Measurements from ENCODE around the gene AMOTL1.

Gene AMOTL1

DNA sequence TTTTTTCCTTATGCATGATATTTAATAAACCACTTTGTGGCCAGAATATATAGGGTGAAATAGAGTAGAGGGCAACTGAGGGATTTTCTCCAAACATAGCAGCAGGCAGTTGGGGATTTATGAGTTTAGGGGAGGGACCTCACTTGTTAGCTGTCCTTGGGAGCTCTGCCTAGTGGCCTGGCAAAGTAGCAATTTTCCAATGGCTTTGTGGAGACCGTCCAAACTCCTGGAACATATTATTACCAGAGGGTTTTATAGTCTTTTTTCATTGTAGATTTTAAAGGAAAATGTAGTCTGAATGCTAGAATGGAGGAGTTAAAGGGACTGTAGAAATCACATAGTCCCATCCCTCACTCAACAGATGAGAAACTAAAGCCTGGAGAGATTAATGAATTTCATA, 32.3 kb downstream of the AMOTL1 start:
- H3K9me3 ChIP-seq = no peaks in the 10 kb centered on the region
- peaks cover 48% of the 10 kb centered on the region for H3K36me3 ChIP-seq
- TF ChIP-seq, protein P1, sequence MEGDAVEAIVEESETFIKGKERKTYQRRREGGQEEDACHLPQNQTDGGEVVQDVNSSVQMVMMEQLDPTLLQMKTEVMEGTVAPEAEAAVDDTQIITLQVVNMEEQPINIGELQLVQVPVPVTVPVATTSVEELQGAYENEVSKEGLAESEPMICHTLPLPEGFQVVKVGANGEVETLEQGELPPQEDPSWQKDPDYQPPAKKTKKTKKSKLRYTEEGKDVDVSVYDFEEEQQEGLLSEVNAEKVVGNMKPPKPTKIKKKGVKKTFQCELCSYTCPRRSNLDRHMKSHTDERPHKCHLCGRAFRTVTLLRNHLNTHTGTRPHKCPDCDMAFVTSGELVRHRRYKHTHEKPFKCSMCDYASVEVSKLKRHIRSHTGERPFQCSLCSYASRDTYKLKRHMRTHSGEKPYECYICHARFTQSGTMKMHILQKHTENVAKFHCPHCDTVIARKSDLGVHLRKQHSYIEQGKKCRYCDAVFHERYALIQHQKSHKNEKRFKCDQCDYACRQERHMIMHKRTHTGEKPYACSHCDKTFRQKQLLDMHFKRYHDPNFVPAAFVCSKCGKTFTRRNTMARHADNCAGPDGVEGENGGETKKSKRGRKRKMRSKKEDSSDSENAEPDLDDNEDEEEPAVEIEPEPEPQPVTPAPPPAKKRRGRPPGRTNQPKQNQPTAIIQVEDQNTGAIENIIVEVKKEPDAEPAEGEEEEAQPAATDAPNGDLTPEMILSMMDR (IDR thresholded peaks at IDR 0.05; ENCODE audit: low read depth, low read length) = no peak

DNA sequence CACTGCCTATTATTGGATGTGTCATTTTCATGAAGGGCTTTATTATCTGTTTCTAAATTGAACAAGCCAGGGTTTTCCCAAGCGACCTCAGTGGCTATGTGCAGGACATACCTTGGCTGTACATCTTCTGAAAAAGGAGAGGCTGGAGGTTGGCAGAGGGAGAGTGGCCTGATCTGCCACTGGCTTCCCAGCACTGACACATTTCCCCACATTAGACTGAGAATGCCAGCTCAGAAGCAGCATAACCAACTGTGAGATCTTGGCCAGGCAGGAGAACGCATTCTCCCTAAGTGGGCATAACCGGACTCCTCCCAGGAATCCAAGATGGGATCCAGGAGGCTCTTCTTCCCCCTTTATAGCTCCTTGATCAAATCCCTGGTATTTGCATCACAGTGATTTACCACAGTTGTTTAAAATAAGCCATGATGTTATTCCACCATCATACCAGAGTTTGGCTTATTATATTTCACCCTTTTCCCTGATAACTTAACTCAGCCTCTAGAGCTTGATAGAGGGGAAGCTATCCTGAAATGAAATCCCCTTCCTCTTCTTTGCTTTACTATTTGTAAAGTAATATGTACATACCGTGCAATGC, 33.8 kb downstream of the AMOTL1 start:
- Histone ChIP-seq H3K36me3 (peaks cover 53% of the 10 kb centered on the region), H3K4me3 (ENCODE audit: low read depth, low read length) (no peak overlapping the region)
- TF ChIP-seq, protein P1 (IDR thresholded peaks at IDR 0.05; ENCODE audit: low read depth, low read length) = no peak

More for the DNA sequence above, 32.3 kb downstream of the AMOTL1 start:
- no peak for DNase-seq
- Histone ChIP-seq H3K4me3 (ENCODE audit: low read depth, low read length) (no peak overlapping the region), H3K27me3 (no peaks in the 10 kb centered on the region), H3K4me1 (peaks cover 10% of the 10 kb centered on the region; the same call in 1 of the 2 replicates)

DNA sequence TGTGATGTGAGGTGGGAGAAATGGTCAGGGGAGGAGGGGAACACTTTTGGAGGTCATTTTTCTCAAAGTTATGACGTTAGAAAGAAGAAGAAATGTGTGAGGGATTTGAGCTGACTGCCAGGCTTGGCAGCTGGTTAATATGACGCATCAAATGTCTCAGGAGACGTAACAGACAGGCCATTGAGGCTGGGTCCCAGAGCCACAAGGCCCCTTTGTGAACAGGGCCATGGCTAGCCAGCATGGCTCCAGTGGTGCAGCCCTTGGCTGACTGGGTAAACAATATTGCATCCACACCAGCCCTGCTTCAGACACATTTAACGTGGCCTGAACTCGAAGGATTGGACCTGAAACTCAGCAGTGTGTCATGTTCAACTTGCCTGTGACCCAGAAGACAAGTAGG, 34.3 kb downstream of the AMOTL1 start:
- DNase-seq = no peak
- Histone ChIP-seq H3K27me3 (no peaks in the 10 kb centered on the region), H3K4me1 (peaks cover 20% of the 10 kb centered on the region), H3K36me3 (peaks cover 53% of the 10 kb centered on the region), H3K9me3 (no peaks in the 10 kb centered on the region), H3K4me3 (ENCODE audit: low read depth, low read length) (no peak overlapping the region)
- TF ChIP-seq, protein P1 (IDR thresholded peaks at IDR 0.05; ENCODE audit: low read depth, low read length) = no peak

More for the DNA sequence above, 33.8 kb downstream of the AMOTL1 start:
- Histone ChIP-seq H3K4me1 (peaks cover 20% of the 10 kb centered on the region), H3K27me3 (no peaks in the 10 kb centered on the region), H3K9me3 (no peaks in the 10 kb centered on the region)
- no peak for DNase-seq

DNA sequence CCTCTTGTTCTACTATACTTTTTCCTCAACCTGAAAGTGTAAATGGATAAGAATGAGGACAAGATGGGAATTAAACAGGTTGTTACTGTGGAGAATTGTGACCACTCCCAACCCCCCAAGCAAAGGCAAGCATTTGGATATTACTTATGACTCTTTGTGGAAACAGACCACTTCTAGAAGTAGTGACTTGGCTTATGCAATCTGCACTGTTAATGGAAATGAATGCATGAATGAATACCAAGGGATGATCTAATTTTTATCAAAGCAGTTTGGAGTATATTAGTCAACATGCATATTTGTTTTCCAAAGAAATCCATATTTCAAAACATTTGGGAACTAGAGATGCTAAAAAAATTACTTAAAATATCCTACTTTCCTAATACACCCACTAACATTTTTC, 35.3 kb downstream of the AMOTL1 start:
- H3K4me3 ChIP-seq (ENCODE audit: low read depth, low read length) = no peak overlapping the region
- DNase-seq = no peak
- peaks cover 53% of the 10 kb centered on the region for H3K36me3 ChIP-seq
- no peaks in the 10 kb centered on the region for H3K27me3 ChIP-seq
- TF ChIP-seq, protein P1 (IDR thresholded peaks at IDR 0.05; ENCODE audit: low read depth, low read length) = no peak
- H3K9me3 ChIP-seq = no peaks in the 10 kb centered on the region
- H3K4me1 ChIP-seq = peaks cover 20% of the 10 kb centered on the region

DNA sequence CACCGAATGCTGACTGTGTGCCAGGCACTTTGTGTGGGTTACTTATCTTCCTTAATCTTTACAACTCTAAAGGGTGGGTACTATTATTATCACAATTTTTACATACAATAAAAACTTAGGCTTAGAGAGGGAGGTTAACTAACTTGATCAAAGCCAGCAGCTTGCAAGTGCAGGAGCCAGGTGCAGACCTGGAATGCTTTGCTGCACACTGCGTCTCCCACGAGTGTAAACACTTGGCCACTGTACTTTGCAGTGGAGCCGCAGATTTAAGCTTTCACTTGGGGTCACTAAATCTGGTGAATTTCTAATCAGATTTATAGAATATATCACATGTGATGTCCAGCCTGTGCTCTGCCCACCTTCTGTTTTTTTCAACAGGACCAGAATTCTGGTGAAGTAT, 36.7 kb downstream of the AMOTL1 start:
- peaks cover 20% of the 10 kb centered on the region for H3K4me1 ChIP-seq
- TF ChIP-seq, protein P1 (IDR thresholded peaks at IDR 0.05; ENCODE audit: low read depth, low read length) = no peak
- H3K9me3 ChIP-seq = no peaks in the 10 kb centered on the region
- no peak for DNase-seq
- no peak overlapping the region for H3K4me3 ChIP-seq (ENCODE audit: low read depth, low read length)
- peaks cover 45% of the 10 kb centered on the region for H3K36me3 ChIP-seq
- H3K27me3 ChIP-seq = no peaks in the 10 kb centered on the region

DNA sequence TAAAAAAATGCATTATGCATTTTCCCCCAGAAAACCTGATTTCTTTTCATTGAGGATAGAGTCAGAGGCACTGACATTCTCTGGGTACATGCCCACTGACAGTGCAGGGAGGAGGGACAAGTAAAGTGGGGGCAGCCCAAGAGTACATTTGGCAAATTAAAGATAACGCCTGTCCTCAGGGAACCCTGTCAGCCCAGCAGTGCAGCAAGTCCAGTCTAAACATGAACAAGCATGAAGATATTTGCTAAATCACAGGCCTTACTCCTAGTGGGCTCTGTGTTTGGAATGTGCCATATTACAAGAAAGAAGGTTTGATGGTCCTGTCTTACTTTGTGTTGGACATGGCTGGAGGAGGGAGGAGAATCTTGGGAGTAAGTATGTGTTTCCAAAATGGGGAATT, 37.9 kb downstream of the AMOTL1 start:
- Histone ChIP-seq H3K27me3 (no peaks in the 10 kb centered on the region), H3K9me3 (no peaks in the 10 kb centered on the region), H3K4me3 (ENCODE audit: low read depth, low read length) (no peak overlapping the region), H3K4me1 (peaks cover 20% of the 10 kb centered on the region), H3K36me3 (peaks cover 35% of the 10 kb centered on the region)
- TF ChIP-seq, protein P1 (IDR thresholded peaks at IDR 0.05; ENCODE audit: low read depth, low read length) = no peak
- no peak for DNase-seq
